Tibial artery (tissue), 4 donors: ENCODE measurements around the gene OR10H1.

Source experiments
- DNase-seq, 2 donors: peaks; one replicate each; pipeline ENCODE4 v3.0.0-alpha.2; 2019
- H3K27ac ChIP-seq, 2 donors: fragments of 200-600 bp; sonication (generic) in 1 of 2; 1 replicate in 1 of 2; 2 replicates in 1 of 2; pipeline ENCODE4 v1.5.1; 2018 to 2019; ENCODE audit warnings: mild to moderate bottlenecking in 1 of 2
- H3K27me3 ChIP-seq, 2 donors: fragments of 200-600 bp; sonication (generic) in 1 of 2; one replicate each; pipeline versions ENCODE4 v1.5.1 to v1.6.0; 2016 to 2019
- H3K36me3 ChIP-seq, 3 donors: fragments of 200-600 bp; sonication (generic) in 2 of 3; one replicate each; pipeline ENCODE4 v1.5.1; 2016 to 2019; ENCODE audit warnings: mild to moderate bottlenecking in 2 of 3
- H3K4me1 ChIP-seq, 4 donors: fragments of 200-600 bp; sonication (generic) in 2 of 4; 1 replicate in 3 of 4; 2 replicates in 1 of 4; pipeline ENCODE4 v1.5.1; 2016 to 2019
- H3K4me3 ChIP-seq, 2 donors: fragments of 200-600 bp; sonication (generic) in 1 of 2; 1 replicate in 1 of 2; 2 replicates in 1 of 2; pipeline ENCODE4 v1.5.1; 2018 to 2019; ENCODE audit warnings: mild to moderate bottlenecking in 2 of 2
- H3K9me3 ChIP-seq, 3 donors: fragments of 200-600 bp; sonication (generic) in 1 of 3; one replicate each; pipeline ENCODE4 v1.5.1; 2016 to 2019
- CTCF ChIP-seq, 2 experiments: fragments of 200-600 bp in 1 of 2; fragments of 450-650 bp in 1 of 2; IDR thresholded peaks; one replicate each; pipeline ENCODE4 v1.5.1; 2017 to 2019; ENCODE audit warnings: antibody characterized with exemption in 2 of 2, mild to moderate bottlenecking in 1 of 2, moderate library complexity in 1 of 2
- intact Hi-C: fragments of 100-400 bp; cut with DNase I; formaldehyde crosslinking; loops from one replicate; pipeline ENCODE4 v1.15.0; 2023; ENCODE audit warnings: low total_unique reads

The OR10H1 gene

DNA sequence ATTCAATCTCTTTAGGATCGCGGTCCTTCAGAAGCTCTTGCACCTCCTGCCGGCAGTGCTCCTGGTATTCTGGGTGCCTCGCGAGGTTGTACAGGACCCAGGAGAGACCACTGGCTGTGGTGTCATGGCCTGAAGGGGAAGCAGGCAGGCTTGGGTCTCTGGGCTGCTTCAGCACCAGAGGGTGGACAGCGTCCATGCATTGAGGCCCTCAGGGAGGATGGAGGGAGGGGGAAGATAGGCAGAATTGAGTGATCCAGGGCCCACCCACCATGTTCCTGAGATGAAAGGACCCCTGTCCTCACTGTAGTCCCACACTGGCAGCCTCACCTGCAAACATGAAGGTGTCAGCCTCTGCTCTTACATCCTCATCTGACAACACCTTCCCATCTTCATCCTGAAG is 45.9 kb downstream of the OR10H1 start:
- Histone ChIP-seq H3K9me3 (peaks cover 0 to 11% (median 8%) of the 10 kb centered on the region in 3 donors), H3K27me3 (peaks cover 0 to 3% of the 10 kb centered on the region in 2 donors), H3K4me3 (no peak overlapping the region), H3K4me1 (no peaks in the 10 kb centered on the region), H3K27ac (no peak overlapping the region), H3K36me3 (peaks cover 0 to 54% (median 19%) of the 10 kb centered on the region in 3 donors)
- intact Hi-C loops: no loop called here
- no peak for TF ChIP-seq CTCF (IDR thresholded peaks at IDR 0.05)
- DNase-seq: no peak

- no peak for TF ChIP-seq CTCF (IDR thresholded peaks at IDR 0.05)
- no peaks in the 10 kb centered on the region for H3K4me1 ChIP-seq
- H3K36me3 ChIP-seq: no peaks in the 10 kb centered on the region
- no peak for DNase-seq
- H3K4me3 ChIP-seq: no peak overlapping the region
- intact Hi-C loops: no loop called here
- H3K9me3 ChIP-seq: no peaks in the 10 kb centered on the region
- peaks cover 0 to 31% of the 10 kb centered on the region in 2 donors for H3K27me3 ChIP-seq
- H3K27ac ChIP-seq: no peak overlapping the region
Measured at GRCh38 chr19:15759962-15760565, 55.4 kb downstream of the OR10H1 start.

DNA sequence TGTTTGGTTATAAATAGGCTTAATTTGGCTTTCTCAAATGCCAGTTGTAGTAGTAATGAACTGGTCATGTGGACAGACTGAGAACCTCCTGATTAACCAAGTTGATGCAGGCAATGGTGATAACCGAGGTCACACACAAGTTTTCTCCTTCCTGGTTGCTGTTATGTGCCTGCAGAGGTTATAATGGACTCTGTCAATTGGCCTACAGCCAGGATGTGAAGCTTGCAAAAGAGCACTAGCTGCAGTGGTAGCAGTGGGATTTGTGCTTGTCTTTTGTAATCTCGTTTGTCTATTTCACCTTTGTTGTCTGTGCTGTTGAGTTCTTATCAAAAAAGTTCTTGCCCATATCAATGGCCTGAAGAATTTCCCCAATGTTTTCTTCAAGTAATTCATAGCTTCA is 57.1 kb downstream of the OR10H1 start:
- peaks cover 0 to 31% of the 10 kb centered on the region in 2 donors for H3K27me3 ChIP-seq
- intact Hi-C loops: no loop called here
- DNase-seq: no peak
- no peak overlapping the region for H3K4me3 ChIP-seq
- H3K9me3 ChIP-seq: no peaks in the 10 kb centered on the region
- no peak for TF ChIP-seq CTCF (IDR thresholded peaks at IDR 0.05)
- H3K36me3 ChIP-seq: no peaks in the 10 kb centered on the region
- H3K27ac ChIP-seq: no peak overlapping the region
- H3K4me1 ChIP-seq: no peaks in the 10 kb centered on the region
